MM.1S (cell line): Measurements from ENCODE around the gene CDH4.

Experiments
- CTCF ChIP-seq: fragments of 300-600 bp; sonication (generic); IDR thresholded peaks from 2 replicates; pipeline ENCODE4 v1.5.1; 2016; ENCODE audit warnings: antibody characterized with exemption, low read length, mixed read lengths
- EZH2 ChIP-seq: fragments of 300-600 bp; sonication (generic); optimal IDR thresholded peaks from 2 replicates; pipeline ENCODE3; 2017; ENCODE audit warnings: low read depth, mild to moderate bottlenecking, antibody characterized with exemption, low read length, mixed read lengths
- EZH2phosphoT487 ChIP-seq: fragments of 300-600 bp; sonication (generic); IDR thresholded peaks from 2 replicates; pipeline ENCODE4 v1.6.1; 2018; ENCODE audit warnings: antibody characterized with exemption, low read length

- TF ChIP-seq CTCF, result no peak
- no peak for TF ChIP-seq EZH2
- TF ChIP-seq EZH2phosphoT487, result no peak
Observed at GRCh38 chr20:61677928-61678327, 425.9 kb downstream of the CDH4 start.
